ENCODE results near the gene NEK10. TPM values are rescaled to one million over a fixed set of nuclear protein-coding genes. Genes with fewer than 3 reads are reported as not detected.

Gene NEK10
- total and polyA plus RNA-seq, 2 donors (not counting 3 experiments of a cell fraction or from before 2014, with no cell fraction given) = 0.32 to 5.0 TPM

DNA sequence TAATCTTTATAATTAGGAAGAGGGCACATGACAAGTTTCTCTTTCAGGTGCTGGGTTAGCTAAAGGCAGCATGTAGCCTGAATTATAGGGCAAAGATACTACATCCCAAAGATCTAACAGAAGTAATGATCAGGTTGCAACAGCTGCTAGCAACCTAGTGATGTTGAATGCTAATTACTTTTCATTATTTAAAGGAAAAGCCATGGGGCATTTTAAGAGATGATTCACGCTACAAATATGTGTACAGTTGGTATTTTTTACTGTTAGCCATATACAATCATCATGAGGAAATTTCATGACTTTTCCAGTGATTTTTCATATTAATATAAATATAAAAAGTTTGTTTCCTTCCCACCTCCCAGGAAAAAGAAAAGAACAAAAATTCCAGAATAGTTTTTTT is 43.0 kb downstream of the NEK10 start:
- dilution Hi-C loops (cut with MboI; ENCODE audit: extremely low pct_ligation_motif_present, low sequenced_read_pairs) (no loop called here), intact Hi-C loops (cut with micrococcal nuclease) (no loop called here)
- H3K4me2 ChIP-seq (ENCODE audit: insufficient read depth, low read length) = peak overlapping the region; percentile 56
- H3K27me3 ChIP-seq (ENCODE audit: control insufficient read depth in 2 of 2, insufficient read depth in 2 of 2, low read length in 2 of 2) = no peaks in the 10 kb centered on the region
- no peaks in the 10 kb centered on the region for H3K36me3 ChIP-seq (ENCODE audit: control insufficient read depth in 2 of 2, extremely low read depth in 1 of 2, insufficient read depth in 2 of 2, low read length in 2 of 2)
- H3K79me2 ChIP-seq (ENCODE audit: control insufficient read depth, insufficient read depth, low read length) = no peaks in the 10 kb centered on the region
- BruUV-seq (replicated peaks) = no TSS peak
- no peak overlapping the region for H2AFZ ChIP-seq (ENCODE audit: low read depth, low read length)
- ChIA-PET CTCF (interaction anchor here (0.7 to 1.9 kb wide), 4 partner anchors 13 to 264 kb away, joined by 3 to 10 read pairs (median 4); no protein-coding TSS in a partner anchor), POLR2A (interaction anchor here (0.6 to 1.6 kb wide), 2 partner anchors 43 to 158 kb away, joined by 3 read pairs; partner anchors contain the start of genes NEK10 and SLC4A7)
- peak; percentile 62 for FAIRE-seq
- H3K4me3 ChIP-seq (replicated peaks in 1 of 3; ENCODE audit: insufficient read depth in 1 of 3, low read depth in 1 of 3, low read length in 3 of 3) = no peak overlapping the region
- H3K27ac ChIP-seq (ENCODE audit: insufficient read depth, low read depth, low read length) = no peak overlapping the region
- TF ChIP-seq POLR2A (IDR thresholded peaks at IDR 0.05; ENCODE audit: low read depth, low read length) (no peak), FOS (IDR thresholded peaks at IDR 0.05; ENCODE audit: borderline replicate concordance, insufficient read depth, low read length) (peak; percentile 30)
- H3K9ac ChIP-seq (replicated peaks; ENCODE audit: extremely low read depth, insufficient read depth, low read length) = no peak overlapping the region
- peak; percentile 20 for DNase-seq (ENCODE audit: low read depth, low spot score)
- peaks cover 14% of the 10 kb centered on the region for H3K4me1 ChIP-seq (ENCODE audit: control insufficient read depth, extremely low read depth, insufficient read depth, low read length)
- H4K20me1 ChIP-seq (replicated peaks; ENCODE audit: control insufficient read depth, extremely low read depth, insufficient read depth, low read length) = no peaks in the 10 kb centered on the region
- H3K9me3 ChIP-seq (replicated peaks; ENCODE audit: control insufficient read depth, insufficient read depth, low read length) = no peaks in the 10 kb centered on the region
- no peaks in the 10 kb centered on the region for H3K9me1 ChIP-seq (replicated peaks; ENCODE audit: control insufficient read depth, extremely low read depth, insufficient read depth, low read length)

DNA sequence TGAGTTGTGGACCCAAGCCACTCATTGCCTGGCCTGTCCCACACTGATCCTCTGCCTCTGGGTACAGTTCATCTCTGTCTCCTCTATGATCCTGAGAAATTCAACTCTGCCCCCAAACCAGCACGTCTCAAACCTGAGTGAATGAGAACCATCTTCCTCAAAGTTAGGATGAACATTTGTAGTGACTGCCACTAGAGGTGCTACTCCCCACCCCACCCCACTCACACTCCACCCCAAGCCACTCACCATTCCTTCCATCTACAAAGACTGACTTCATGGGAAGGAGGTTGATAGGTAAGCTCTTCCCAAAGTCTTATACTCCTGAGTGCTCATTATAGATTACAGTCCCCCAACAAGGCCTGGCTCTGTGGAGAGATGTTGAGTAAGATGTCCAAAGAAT is 43.8 kb downstream of the NEK10 start:
- ChIA-PET CTCF (interaction anchor here (1.9 kb wide), 1 partner anchor 32 kb away, joined by 10 read pairs; no protein-coding TSS in a partner anchor), POLR2A (interaction anchor here (1.6 kb wide), 1 partner anchor 159 kb away, joined by 3 read pairs; the partner anchor contains the start of gene SLC4A7)
- Histone ChIP-seq H4K20me1 (replicated peaks; ENCODE audit: control insufficient read depth, extremely low read depth, insufficient read depth, low read length) (no peaks in the 10 kb centered on the region), H3K79me2 (ENCODE audit: control insufficient read depth, insufficient read depth, low read length) (no peaks in the 10 kb centered on the region), H2AFZ (ENCODE audit: low read depth, low read length) (no peak overlapping the region), H3K27ac (ENCODE audit: insufficient read depth, low read depth, low read length) (no peak overlapping the region), H3K4me2 (ENCODE audit: insufficient read depth, low read length) (no peak overlapping the region), H3K4me3 (replicated peaks in 1 of 3; ENCODE audit: insufficient read depth in 1 of 3, low read depth in 1 of 3, low read length in 3 of 3) (no peak overlapping the region), H3K36me3 (ENCODE audit: control insufficient read depth in 2 of 2, extremely low read depth in 1 of 2, insufficient read depth in 2 of 2, low read length in 2 of 2) (no peaks in the 10 kb centered on the region), H3K4me1 (ENCODE audit: control insufficient read depth, extremely low read depth, insufficient read depth, low read length) (peaks cover 14% of the 10 kb centered on the region), H3K27me3 (ENCODE audit: control insufficient read depth in 2 of 2, insufficient read depth in 2 of 2, low read length in 2 of 2) (no peaks in the 10 kb centered on the region), H3K9me1 (replicated peaks; ENCODE audit: control insufficient read depth, extremely low read depth, insufficient read depth, low read length) (no peaks in the 10 kb centered on the region), H3K9ac (replicated peaks; ENCODE audit: extremely low read depth, insufficient read depth, low read length) (no peak overlapping the region), H3K9me3 (replicated peaks; ENCODE audit: control insufficient read depth, insufficient read depth, low read length) (no peaks in the 10 kb centered on the region)
- no peak for DNase-seq (ENCODE audit: low read depth, low spot score)
- TF ChIP-seq JUN (IDR thresholded peaks at IDR 0.05; ENCODE audit: borderline replicate concordance, insufficient read depth, insufficient read length, low read depth) = no peak
- no peak for TF ChIP-seq EZH2 (IDR thresholded peaks at IDR 0.05; ENCODE audit: borderline replicate concordance, low read depth, low read length, severe bottlenecking)
- no peak for TF ChIP-seq MYC (IDR thresholded peaks at IDR 0.05; ENCODE audit: low read depth, low read length)
- TF ChIP-seq, protein P1, sequence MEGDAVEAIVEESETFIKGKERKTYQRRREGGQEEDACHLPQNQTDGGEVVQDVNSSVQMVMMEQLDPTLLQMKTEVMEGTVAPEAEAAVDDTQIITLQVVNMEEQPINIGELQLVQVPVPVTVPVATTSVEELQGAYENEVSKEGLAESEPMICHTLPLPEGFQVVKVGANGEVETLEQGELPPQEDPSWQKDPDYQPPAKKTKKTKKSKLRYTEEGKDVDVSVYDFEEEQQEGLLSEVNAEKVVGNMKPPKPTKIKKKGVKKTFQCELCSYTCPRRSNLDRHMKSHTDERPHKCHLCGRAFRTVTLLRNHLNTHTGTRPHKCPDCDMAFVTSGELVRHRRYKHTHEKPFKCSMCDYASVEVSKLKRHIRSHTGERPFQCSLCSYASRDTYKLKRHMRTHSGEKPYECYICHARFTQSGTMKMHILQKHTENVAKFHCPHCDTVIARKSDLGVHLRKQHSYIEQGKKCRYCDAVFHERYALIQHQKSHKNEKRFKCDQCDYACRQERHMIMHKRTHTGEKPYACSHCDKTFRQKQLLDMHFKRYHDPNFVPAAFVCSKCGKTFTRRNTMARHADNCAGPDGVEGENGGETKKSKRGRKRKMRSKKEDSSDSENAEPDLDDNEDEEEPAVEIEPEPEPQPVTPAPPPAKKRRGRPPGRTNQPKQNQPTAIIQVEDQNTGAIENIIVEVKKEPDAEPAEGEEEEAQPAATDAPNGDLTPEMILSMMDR (IDR thresholded peaks at IDR 0.05; ENCODE audit: extremely low read depth in 1 of 2, insufficient read depth in 1 of 2, low read depth in 1 of 2, low read length in 2 of 2) = no peak
- no peak for TF ChIP-seq POLR2AphosphoS5 (IDR thresholded peaks at IDR 0.05; ENCODE audit: insufficient read depth, low read depth, low read length)
- no peak for TF ChIP-seq POLR2A (IDR thresholded peaks at IDR 0.05; ENCODE audit: low read depth, low read length)
- no peak for TF ChIP-seq GATA2 (IDR thresholded peaks at IDR 0.05; ENCODE audit: insufficient read depth, insufficient read length, low read depth, low read length)
- TF ChIP-seq MAX (IDR thresholded peaks at IDR 0.05; ENCODE audit: insufficient read depth, insufficient read length) = no peak
- no peak for TF ChIP-seq FOS (IDR thresholded peaks at IDR 0.05; ENCODE audit: borderline replicate concordance, insufficient read depth, low read length)
- no peak for FAIRE-seq
- no TSS peak for BruUV-seq (replicated peaks)
- intact Hi-C loops (cut with micrococcal nuclease) (no loop called here), dilution Hi-C loops (cut with MboI; ENCODE audit: extremely low pct_ligation_motif_present, low sequenced_read_pairs) (no loop called here)
